Ureter (tissue), 1 donor: ENCODE data around the gene TRAK1. TPM values are rescaled to one million over a fixed set of nuclear protein-coding genes. Genes with fewer than 3 reads are reported as not detected.

Experiments used
- DNase-seq: peaks from one replicate; pipeline ENCODE4 v3.0.0-alpha.2; 2020; ENCODE audit warnings: low spot score
- total RNA-seq: library from RNA; stranded (reverse); gene quantifications from one replicate; pipeline ENCODE4 v1.2.4, GENCODE V29; 2023
- donor health status: DM: yes; HTN: yes; CAD: no.

TRAK1 gene
- total RNA-seq, 1 donor from 2014 or later: 142 TPM

DNA sequence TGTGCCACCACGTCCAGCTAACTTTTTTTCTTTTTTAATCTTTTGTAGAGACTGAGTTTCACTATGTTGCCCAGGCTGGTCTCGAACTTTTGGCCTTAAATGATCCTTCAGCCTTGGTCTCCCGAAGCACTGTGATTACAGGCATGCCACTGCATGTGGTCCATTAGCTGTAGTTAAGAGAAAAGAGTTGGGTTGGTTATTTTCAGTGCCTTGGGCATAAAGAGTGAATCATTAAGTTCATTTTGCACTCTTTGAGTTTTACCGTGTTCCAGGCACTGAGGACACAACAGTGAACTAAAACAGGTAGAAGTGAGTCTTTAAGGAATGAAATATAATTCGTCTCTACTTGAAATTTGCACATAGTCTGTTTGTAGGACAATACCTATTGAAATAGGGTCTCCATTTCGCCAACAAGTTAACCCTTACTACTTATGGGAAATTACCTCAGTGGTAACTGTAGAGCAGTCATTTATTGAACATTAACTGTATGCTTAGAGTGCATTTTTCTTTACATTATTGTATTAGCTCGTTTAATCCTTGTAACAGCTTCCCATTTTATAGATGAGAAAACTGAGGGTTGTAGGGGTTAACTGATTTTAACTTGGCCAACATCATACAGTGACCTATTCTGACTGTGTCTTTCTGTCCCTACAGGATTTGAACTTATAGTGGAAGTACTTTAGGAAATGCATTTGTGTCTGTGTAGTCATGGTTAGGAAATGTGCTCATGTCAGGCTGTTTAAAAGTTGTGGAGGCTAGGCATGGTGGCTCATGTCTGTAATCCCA lies 22.7 kb upstream of the TRAK1 start:
- no peak for DNase-seq

DNA sequence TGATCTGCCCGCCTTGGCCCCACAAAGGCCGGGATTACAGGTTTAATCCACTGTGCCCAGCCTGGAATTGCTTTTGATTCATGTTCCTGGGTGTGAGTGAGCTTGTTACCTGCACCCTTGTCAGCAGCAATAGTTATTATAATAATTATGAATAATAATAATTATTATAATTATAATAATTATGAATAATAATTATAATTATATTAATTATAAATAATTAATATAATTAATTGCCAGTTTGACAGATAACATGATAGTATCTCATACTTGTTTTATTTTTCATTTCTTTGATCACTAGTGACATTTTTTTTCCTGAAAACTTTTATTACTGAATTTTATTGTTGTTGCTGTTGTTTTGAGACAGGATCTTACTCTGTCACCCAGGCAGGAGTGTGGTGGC lies 21.1 kb upstream of the TRAK1 start:
- DNase-seq: no peak

DNA sequence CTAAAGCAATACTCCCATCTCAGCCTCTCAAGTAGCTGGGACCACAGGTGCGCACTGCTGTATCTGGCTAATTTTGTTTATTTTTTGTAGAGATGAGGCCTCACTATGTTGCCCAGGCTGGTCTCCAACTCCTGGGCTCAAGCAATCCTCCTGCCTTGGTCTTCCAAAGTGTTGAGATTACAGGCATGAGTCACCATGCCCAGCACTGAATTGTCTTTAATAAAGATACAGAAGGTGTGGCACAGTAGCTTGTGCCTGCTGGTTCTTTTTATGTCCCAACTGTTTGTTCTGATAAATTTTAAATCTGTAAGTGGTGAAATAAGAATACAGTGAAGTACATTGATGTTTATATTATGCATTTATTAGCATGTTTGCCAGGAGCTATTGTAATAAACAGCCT lies 20.6 kb upstream of the TRAK1 start:
- DNase-seq: no peak

DNA sequence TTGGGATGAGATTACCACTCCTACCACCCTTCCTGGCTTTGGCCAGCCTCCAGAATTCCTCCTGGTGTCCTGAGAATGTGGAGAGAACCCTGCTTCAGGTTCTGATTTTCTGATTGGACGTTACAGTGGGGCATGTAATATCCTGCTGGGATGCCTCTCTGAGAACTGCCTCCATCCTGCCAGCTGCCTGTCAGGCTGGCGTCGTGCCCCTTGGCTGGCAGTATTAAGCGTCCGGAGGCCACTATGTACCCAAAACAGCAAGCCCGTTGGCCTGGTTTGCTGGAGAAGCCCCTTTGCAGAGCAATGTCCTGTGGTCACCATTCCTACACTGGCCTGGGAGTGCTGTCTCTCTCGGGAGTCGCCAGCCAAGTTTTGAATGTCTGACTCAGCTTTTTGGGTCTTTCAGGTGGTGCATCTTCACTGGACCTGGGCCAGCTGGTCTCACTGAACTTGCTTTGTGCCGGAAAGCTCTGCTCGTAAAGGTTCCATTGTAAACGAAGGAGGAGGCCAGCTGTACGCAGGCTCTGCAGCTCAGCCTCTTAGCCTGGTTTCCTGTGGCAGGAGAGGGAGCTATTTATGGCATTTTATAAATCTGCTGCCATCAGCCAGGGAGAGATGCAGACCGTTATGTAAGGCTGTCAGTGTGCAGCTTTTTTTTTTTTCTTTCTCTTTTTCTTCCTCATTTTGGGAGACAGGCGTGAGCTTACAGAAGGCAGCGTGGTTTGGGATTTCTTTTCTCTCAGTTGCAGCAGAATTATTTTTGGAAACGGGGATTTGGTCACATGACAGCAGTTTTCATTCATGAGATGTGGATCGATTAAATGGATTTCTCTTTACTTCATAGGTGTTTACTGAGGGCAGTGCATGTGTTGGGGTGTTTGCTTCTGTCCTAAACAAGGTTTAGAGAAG lies 19.0 kb upstream of the TRAK1 start:
- peak; percentile 65 for DNase-seq

DNA sequence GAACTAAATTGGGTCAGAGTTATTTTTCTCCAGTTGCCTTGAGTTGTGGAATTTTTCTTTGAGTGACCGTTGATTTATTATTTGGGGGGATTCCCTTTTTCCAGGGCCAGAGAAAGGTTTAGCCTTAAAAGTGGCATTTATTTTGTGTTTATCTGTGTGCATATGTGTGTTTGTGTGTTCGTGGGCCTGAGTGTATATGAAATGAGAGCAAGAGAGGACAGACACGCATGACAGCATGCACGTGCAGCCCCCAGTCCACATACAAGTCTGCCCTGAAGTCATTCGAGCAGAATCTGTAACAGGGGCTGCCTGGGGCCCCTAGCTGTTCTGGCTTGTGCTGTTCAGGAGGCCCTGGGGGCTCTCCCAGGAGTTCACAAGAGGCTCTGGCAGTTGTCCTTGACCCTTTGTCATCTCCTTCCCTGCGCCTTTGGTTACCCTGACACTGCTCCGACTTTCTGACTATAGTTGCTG lies 18.3 kb upstream of the TRAK1 start:
- DNase-seq: no peak

DNA sequence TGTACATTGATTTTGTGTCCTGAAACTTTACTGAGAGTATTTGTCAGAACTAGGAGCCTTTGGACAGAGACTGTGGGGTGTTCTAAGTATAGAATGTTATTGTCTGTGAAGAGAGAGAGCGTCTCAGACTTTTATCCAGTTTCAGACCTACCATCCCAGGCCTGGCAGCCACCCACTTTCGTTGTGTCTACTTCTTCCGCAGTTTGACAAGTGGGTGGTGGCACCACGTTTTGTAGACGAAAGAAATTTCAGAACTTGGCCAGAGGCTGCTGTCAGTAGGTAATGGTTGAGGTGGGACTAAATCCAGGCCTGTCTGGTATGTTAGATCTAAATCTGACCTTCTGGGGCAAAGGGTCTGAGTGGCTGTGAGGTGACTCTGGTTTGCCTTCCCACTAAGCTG lies 13.4 kb upstream of the TRAK1 start:
- no peak for DNase-seq

DNA sequence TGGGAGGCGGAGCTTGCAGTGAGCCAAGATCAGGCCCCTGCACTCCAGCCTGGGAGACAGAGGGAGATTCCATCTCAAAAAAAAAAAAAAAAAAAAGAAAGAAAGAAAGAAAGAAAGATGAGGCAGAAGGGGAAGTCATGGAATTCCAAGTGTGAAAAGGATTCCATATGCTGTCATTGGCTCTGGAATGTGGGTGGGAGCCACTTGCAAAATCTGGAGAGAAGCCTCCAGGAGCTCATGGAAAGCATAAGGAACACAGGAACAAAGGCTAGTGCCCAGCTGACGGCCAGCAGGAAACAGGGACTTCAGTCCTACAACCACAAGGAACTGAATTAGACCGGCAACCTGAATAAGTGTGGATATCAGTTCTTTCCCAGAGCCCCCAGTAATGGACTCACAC lies 12.5 kb upstream of the TRAK1 start:
- DNase-seq: no peak

DNA sequence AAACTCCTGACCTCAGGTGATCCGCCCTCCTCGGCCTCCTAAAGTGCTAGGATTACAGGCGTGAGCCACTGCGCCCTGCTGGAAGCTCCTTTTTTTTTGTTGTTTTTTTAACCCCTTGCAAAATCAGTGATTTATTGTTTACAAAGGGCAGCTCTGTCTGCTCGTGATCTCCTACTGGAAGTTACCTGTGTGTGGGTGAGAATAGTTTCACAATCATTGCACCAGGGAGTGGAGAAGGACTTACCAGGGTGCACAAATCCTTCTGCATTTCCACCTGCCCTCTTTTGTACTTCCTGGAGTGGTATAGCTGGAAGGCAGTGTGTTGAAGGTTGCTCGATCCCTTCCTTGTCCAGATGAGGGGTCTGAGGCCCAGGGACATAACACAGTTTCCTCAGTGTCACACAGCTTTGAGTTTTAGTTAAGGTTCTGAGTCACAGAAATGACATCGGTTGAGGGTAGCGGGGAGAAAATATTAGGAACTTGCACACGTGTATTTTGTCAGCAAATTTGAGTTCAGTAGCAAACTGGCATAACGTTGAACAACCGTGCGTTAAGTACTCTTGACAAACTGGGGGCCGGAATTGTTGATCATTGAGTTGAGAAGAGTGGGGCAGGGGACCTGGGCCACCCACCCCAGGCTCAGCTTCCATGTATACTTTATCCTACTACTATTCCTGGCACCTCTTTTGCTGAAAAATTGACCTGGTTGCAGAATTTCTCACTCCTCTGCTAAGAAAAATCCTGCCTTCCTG lies 11.3 kb upstream of the TRAK1 start:
- DNase-seq: no peak

DNA sequence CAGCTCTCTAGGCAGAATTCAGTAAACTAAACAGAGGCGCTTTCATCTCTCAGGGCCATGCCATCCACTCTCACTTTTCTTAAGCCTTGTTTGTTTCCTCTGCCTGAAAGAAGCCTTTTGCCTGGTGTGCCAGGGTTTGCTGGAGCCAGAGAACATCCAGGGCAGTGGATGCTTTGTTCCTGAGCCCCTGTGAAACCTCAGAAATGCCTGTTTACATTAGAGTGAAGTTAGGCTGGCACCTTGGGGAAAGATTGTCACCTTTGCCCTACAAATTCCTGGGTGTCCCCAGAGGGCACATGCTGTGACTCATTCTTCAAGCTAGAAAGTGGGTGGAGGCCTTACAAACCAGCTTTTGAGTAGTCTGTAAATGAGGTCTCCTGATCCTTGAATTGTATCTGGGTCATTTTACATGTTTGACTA lies 10.7 kb upstream of the TRAK1 start:
- DNase-seq: no peak

DNA sequence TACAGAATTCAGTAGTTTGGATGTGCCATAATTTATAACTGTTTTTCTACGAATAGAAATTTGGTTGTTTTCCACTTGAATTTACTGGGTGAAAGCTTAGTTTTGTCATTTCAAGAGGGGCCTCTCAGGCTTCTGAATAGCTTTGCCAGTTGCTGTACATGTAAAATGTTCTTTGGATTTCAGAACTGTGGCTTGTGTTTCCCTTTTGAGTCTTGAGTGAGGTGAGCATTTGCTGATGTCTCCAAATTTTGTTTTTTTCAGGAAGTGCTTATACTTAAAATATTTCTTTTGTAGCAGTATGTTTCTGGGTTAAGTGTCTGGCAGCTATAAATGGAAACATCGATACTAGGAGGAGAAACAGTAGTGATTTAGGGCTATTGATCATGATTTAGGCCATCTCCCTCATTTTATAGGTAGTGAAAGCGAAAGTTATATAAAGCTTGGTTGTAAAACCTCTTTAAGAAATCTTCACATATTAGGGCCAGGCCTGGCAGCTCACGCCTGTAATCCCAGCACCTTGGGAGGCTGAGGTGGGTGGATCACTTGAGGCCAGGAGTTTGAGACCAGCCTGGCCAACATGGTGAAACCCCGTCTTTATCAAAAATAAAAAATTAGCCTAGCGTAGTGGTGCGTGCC lies 9.2 kb upstream of the TRAK1 start:
- no peak for DNase-seq

DNA sequence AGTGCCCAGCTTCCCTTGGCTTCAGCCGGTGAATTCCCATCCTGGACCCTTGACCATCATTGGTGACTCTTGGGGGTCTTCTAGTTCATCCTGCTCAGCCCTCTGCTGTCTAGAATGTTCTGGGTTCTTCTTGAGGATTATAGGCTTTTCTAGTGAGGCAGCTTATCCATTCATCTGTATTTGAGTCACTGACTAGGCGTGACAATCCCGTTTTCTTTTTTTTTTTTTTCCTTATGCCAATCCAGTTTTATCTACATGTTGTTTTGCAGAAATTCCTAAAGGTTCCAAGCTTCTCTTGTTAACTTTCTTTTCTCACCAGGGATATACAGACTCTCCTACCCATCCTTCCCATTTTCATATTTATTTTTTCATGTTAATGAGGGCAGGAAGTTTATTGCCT lies 6.6 kb upstream of the TRAK1 start:
- DNase-seq: no peak

DNA sequence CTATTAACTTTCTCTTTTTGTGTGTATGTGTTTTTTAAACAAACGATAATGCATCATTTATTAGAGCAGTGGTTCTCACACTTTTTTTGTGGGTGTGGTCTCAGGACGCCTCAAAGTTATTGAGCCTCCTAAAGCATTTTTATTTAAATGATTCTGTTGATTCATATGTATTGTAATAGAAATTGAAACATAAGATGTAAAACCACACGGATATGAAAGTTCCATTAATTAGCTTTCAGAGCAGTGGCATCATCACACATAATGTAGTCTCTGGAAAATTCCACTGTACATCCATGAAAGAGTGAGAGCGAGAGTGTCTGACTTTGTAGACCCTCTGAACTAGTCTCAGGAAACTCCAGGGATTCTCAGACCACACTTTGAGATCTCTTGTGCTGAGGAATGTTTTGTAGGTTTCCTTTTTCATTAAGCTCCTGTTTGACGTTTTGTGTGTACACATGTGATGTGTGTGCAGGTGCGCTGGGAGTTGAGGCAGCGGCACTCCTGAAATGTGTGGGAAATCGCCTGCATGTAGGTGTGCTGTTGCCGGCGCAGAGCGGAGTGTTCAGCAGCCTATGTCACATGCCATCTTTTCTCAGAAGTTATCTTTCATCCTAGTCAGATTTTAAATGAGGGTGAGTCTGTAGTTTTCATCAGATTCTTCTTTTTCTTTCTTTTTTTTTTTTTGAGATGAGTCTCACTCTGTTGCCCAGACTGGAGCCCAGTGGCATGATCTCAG lies 5.3 kb upstream of the TRAK1 start:
- no peak for DNase-seq

DNA sequence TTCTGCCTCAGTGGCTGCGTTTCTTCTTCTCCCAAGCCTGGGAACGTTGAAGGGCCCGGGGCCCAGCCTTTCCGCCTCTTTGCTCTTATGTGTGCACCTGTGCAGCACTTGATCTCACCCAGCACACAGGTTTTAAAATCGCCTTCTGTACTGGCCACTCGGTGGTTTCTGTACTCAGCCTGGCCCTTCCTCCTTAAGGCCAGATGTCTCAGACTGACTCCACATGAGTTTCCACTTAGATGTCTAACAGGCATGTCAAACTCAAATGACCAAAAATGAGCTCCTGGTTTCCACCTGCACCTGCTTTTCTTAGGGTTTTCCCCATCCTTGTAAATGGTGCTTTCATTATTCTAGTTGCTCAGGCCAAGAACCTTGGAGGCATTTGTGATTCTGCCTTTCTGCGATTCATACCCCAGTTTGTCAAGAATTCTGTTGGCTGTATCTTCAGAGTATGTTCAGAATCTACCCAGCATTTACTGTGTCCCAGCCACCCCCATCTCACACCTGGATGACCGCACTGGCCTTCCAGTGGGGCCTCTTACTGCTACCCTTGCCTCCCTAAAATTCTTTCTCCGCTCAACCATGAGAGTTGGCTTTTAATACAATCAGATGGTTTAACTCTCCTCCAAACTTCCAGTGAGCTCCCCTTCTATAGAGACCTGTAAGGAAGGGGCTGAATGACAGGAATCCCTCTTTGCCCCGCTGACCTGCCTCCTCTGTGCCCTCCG lies 2.2 kb upstream of the TRAK1 start:
- DNase-seq: no peak

DNA sequence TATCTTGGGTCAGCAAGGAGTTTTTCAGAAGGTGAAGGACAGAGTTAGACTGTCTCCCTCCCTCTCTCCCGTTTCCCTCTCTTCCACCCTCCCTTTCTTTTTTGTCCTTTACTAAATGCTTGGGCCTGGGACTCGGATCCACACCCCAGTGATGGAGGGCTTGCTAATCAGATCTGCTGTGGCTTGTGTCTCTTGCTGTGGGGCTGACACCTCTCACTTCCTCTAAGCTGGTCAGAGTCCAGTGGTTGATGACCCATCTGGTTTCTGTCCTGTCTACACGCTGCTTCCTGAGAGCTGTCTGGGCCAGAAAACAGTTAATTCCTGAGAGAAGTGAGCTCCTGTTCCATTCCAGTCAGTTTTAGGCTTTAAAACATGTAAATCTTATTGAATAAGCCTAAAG lies 849 bp downstream of the TRAK1 start:
- no peak for DNase-seq

DNA sequence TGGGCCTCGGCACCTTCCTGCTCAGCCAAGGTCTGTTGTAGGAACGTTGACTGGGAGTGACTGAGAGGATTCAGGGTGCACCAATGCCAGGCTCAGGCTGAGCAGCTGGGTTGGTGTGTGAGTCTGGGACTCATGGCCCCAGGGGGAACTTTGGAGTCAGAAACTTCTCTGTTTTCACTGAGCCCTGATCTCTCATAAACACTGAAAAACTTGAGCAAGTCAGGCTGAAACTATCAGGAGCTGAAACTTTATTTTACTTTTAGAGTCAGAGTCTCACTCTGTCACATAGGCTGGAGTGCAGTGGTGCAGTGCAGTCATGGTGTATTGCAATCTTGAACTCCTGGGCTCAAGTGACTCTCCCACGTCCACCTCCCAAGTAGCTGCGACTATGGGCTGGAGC lies 3.0 kb downstream of the TRAK1 start:
- DNase-seq: no peak

DNA sequence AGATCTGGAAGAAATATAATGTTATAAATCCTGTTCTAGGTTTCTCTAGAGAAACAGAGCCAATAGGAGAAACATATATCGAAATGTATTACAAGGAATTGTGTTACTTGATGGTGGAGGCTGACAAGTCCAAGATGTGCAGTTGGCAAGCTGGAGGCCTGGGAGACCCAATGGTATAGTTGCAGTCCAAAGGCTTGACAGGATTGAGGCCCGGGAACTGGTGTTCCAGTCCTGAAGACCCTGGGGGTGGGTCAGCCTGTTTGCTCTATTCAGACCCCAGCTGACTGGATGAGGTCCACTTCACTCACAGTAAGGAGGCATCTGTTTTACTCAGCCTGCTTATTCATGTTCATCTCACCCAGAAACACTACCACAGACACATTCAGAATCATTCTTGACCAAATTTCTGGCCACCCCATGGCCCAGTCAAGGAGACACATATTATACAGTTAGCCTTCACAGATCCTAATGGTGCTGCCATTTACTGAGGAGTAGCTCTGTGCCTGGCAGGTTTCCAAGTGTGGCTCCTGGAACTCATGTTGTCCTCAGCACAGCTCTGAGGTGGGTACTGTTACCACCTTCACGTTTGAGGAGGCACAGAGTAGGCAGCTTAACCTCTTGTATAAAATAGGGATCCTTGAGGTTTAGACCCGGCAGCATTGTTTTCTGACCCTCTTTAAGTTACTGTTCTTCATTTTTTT lies 3.7 kb downstream of the TRAK1 start:
- DNase-seq: no peak

DNA sequence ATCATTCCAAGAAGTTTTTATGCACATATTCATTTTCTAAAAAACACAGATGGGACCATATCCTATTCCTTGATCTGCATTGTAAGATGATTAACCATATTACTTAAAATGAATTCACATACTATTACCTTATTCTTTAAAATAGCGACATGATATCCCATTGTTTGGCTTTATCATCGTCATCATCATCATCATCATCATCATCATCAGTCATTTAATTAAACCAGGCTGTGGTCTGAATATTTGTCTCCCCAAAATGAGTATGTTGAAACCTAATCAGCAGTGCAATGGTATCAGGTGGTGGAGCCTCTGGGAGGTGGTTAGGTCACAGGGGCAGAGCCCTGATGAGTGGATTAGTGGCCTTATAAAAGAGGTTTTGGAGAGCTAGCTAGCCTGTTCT lies 4.4 kb downstream of the TRAK1 start:
- no peak for DNase-seq

DNA sequence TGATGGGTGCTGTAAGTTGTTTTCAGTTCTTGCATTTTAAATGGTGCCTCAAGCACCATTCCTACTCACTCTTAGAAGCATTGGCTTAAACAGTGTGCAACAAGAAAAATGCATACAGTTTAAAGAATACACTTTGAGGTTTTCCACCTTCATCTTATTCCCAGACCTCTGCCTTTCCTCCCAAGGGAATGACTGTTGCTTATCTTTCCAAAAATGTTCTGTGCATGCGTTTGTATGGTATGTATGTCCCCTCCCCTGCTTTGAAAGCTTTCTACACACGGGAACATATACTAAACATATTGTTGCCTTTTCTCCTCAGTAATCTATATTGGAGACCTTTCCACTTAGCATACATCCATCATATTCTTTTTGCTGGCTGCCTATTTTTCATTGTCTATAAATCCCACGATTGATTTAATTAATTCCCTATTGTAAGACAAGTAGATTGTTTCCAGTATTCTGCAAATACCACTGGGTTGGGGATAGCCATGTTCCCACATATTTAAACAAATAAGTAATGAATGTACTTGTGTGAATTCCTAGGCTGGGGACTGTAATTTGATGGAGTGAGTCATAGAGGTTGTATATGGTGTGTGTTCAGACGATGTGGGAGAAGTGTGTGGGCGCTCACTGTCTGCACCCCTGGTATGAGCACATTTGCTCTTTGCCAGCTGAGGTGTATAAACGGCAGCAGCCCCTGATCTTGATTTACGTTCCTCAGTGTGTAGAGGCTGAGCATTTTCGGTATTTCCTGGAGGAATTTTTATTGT lies 5.8 kb downstream of the TRAK1 start:
- DNase-seq: no peak

DNA sequence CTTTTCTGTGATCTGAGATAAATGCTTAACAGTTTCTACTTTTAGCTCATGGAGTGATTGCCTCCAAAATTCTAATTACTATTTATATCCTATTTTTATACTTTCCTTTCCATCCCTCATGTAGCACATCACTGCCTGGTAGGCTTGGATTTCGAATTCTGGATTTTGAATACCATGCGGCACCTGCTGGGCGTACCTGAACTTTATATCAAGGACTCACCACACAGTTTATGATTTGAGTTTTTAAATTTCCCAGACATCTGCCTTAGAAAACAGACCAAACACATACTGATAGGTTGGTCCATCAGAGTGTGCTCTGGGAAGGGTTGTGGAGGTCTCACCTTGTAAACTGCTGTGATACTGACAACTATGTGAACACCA lies 6.4 kb downstream of the TRAK1 start:
- no peak for DNase-seq
